ENCODE measurements around the gene COQ7.

Gene COQ7

GRCh38 chr16:19088341-19088916 lies 21.0 kb downstream of the COQ7 start:
- H3K36me3 ChIP-seq, result no peaks in the 10 kb centered on the region
- H3K27me3 ChIP-seq, result no peaks in the 10 kb centered on the region
- no peaks in the 10 kb centered on the region for H3K9me3 ChIP-seq
- DNase-seq, result no peak
- no peak for TF ChIP-seq CTCF (IDR thresholded peaks at IDR 0.05; ENCODE audit: low read depth, low read length)
- H3K4me1 ChIP-seq, result peaks cover 4% of the 10 kb centered on the region; the same call in 1 of the 2 replicates
- no peak overlapping the region for H3K4me3 ChIP-seq (ENCODE audit: low read depth, low read length)

- H3K4me1 ChIP-seq, result peaks cover 4% of the 10 kb centered on the region; the same call in 1 of the 2 replicates
- TF ChIP-seq CTCF (IDR thresholded peaks at IDR 0.05; ENCODE audit: low read depth, low read length), result no peak
- no peak for DNase-seq
- H3K4me3 ChIP-seq (ENCODE audit: low read depth, low read length), result no peak overlapping the region
- H3K36me3 ChIP-seq, result no peaks in the 10 kb centered on the region
- H3K9me3 ChIP-seq, result no peaks in the 10 kb centered on the region
- H3K27me3 ChIP-seq, result no peaks in the 10 kb centered on the region
Observed at GRCh38 chr16:19089410-19089955, 22.1 kb downstream of the COQ7 start.

- no peaks in the 10 kb centered on the region for H3K27me3 ChIP-seq
- H3K9me3 ChIP-seq, result no peaks in the 10 kb centered on the region
- no peak for DNase-seq
- peaks cover 4% of the 10 kb centered on the region; the same call in 1 of the 2 replicates for H3K4me1 ChIP-seq
- no peak overlapping the region for H3K4me3 ChIP-seq (ENCODE audit: low read depth, low read length)
- TF ChIP-seq CTCF (IDR thresholded peaks at IDR 0.05; ENCODE audit: low read depth, low read length), result no peak
- no peaks in the 10 kb centered on the region for H3K36me3 ChIP-seq
Observed at GRCh38 chr16:19090916-19091315, 23.5 kb downstream of the COQ7 start.

GRCh38 chr16:19092653-19093410 lies 25.4 kb downstream of the COQ7 start:
- no peaks in the 10 kb centered on the region for H3K4me1 ChIP-seq

GRCh38 chr16:19093631-19094541 lies 26.5 kb downstream of the COQ7 start:
- no peak for DNase-seq
- Histone ChIP-seq H3K4me1 (no peaks in the 10 kb centered on the region), H3K27me3 (no peaks in the 10 kb centered on the region), H3K36me3 (no peaks in the 10 kb centered on the region), H3K9me3 (no peaks in the 10 kb centered on the region), H3K4me3 (ENCODE audit: low read depth, low read length) (no peak overlapping the region)
- no peak for TF ChIP-seq CTCF (IDR thresholded peaks at IDR 0.05; ENCODE audit: low read depth, low read length)

More at GRCh38 chr16:19092653-19093410, 25.4 kb downstream of the COQ7 start:
- Histone ChIP-seq H3K36me3 (no peaks in the 10 kb centered on the region), H3K27me3 (no peaks in the 10 kb centered on the region), H3K9me3 (no peaks in the 10 kb centered on the region), H3K4me3 (ENCODE audit: low read depth, low read length) (no peak overlapping the region)
- no peak for TF ChIP-seq CTCF (IDR thresholded peaks at IDR 0.05; ENCODE audit: low read depth, low read length)
- DNase-seq, result no peak
